ENCODE data around the gene MARCKSL1. TPM values are rescaled to one million over a fixed set of nuclear protein-coding genes. Genes with fewer than 3 reads are reported as not detected.

Gene MARCKSL1
- total and polyA plus RNA-seq, 2 experiments from 2014 or later, result 263 to 587 TPM

DNA sequence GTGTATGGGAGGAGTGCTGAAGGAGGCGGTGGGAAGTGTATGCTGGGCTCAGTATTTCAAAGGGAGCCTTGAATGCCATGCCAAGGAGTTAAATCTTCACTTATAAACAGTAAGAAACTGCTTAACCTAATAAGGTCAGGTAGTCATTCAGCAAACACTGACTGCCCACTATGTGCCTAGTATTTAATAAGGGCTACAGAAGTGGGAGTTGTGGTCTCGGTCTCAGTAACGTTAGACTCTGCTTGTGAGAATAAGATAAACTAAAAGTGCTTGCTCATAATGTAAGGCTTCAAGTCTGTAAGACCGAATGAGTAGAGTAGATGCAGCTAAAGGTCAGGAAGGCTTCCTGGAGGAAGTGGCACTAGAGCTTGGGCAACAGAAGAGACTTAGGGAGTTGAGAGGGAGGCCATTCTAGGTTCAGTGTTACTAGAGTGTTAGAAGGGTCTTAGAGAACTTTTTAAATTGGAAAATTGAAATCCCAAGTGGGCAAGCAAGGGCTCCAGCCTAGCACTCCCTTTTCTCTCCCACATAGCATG lies 6.0 kb downstream of the MARCKSL1 start:
- TF ChIP-seq, protein P1, sequence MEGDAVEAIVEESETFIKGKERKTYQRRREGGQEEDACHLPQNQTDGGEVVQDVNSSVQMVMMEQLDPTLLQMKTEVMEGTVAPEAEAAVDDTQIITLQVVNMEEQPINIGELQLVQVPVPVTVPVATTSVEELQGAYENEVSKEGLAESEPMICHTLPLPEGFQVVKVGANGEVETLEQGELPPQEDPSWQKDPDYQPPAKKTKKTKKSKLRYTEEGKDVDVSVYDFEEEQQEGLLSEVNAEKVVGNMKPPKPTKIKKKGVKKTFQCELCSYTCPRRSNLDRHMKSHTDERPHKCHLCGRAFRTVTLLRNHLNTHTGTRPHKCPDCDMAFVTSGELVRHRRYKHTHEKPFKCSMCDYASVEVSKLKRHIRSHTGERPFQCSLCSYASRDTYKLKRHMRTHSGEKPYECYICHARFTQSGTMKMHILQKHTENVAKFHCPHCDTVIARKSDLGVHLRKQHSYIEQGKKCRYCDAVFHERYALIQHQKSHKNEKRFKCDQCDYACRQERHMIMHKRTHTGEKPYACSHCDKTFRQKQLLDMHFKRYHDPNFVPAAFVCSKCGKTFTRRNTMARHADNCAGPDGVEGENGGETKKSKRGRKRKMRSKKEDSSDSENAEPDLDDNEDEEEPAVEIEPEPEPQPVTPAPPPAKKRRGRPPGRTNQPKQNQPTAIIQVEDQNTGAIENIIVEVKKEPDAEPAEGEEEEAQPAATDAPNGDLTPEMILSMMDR (IDR thresholded peaks at IDR 0.05; ENCODE audit: low read depth, low read length), result no peak
- Histone ChIP-seq H3K36me3 (peaks cover 43% of the 10 kb centered on the region), H3K4me3 (no peak overlapping the region), H3K4me1 (ENCODE audit: low read depth) (peaks cover 7% of the 10 kb centered on the region), H3K27me3 (no peaks in the 10 kb centered on the region), H3K9me3 (ENCODE audit: low read depth) (no peaks in the 10 kb centered on the region), H3K27ac (no peak overlapping the region)
- no peak for DNase-seq (ENCODE audit: low read depth in 1 of 2, low spot score in 1 of 2)

DNA sequence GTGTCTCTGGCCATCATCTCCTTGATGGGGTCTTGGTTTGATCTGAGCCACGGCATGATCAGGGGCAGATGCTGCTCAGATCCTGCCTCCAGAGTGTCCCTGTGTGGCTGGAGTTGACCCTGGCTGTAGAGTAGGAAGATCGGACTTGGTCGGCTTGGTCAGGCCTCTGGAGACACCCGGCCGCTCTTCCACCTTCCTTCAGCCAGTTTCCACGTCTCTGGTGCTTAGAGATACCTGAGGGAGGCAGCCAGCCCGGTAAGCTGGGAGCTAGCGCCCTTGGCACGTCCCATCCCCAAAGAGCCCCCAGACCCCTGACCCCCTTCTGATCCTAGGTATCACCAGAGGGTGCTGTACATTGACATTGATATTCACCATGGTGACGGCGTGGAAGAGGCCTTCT lies 8.8 kb downstream of the MARCKSL1 start:
- peaks cover 34% of the 10 kb centered on the region for H3K36me3 ChIP-seq

DNA sequence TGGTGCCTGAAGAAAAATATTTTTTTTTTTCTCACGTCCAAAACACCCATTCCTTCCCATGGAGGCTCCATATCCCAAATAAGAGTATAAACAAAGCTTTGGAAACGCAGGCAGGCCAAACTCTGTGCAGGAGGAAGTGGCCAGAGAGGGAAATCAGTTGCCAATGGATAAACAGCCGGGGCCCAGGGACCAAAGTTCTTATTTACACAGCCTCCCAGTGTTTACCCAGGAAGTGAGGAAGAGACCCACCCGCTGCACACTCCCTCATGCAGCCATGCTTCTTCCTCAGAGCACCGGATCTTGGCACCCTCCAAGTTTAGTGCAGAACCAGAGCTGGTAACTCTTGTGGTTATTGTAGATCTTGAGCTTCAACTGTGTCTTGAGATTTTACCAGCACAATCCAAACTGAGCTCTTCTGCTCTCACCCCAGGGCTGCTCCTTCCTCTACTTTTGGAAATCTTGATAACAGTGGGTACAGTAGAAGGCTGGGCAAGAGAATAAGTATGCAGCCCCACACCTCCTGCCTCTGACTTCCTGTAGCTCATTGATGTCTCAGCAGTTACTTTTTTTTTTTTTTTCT lies 14.2 kb downstream of the MARCKSL1 start:
- no peaks in the 10 kb centered on the region for H3K27me3 ChIP-seq
- no peaks in the 10 kb centered on the region for H3K9me3 ChIP-seq (ENCODE audit: low read depth)
- TF ChIP-seq, protein P1 (IDR thresholded peaks at IDR 0.05; ENCODE audit: low read depth, low read length), result no peak
- DNase-seq (ENCODE audit: low read depth in 1 of 2, low spot score in 1 of 2), result no peak
- H3K36me3 ChIP-seq, result peaks cover 23% of the 10 kb centered on the region
- no peak overlapping the region for H3K4me3 ChIP-seq
- H3K4me1 ChIP-seq (ENCODE audit: low read depth), result no peaks in the 10 kb centered on the region
- no peak overlapping the region for H3K27ac ChIP-seq

More for the DNA sequence above, 8.8 kb downstream of the MARCKSL1 start:
- no peak overlapping the region for H3K4me3 ChIP-seq
- H3K27me3 ChIP-seq, result no peaks in the 10 kb centered on the region
- TF ChIP-seq, protein P1 (IDR thresholded peaks at IDR 0.05; ENCODE audit: low read depth, low read length), result no peak
- no peaks in the 10 kb centered on the region for H3K9me3 ChIP-seq (ENCODE audit: low read depth)
- DNase-seq (ENCODE audit: low read depth in 1 of 2, low spot score in 1 of 2), result no peak
- no peaks in the 10 kb centered on the region for H3K4me1 ChIP-seq (ENCODE audit: low read depth)
- no peak overlapping the region for H3K27ac ChIP-seq

DNA sequence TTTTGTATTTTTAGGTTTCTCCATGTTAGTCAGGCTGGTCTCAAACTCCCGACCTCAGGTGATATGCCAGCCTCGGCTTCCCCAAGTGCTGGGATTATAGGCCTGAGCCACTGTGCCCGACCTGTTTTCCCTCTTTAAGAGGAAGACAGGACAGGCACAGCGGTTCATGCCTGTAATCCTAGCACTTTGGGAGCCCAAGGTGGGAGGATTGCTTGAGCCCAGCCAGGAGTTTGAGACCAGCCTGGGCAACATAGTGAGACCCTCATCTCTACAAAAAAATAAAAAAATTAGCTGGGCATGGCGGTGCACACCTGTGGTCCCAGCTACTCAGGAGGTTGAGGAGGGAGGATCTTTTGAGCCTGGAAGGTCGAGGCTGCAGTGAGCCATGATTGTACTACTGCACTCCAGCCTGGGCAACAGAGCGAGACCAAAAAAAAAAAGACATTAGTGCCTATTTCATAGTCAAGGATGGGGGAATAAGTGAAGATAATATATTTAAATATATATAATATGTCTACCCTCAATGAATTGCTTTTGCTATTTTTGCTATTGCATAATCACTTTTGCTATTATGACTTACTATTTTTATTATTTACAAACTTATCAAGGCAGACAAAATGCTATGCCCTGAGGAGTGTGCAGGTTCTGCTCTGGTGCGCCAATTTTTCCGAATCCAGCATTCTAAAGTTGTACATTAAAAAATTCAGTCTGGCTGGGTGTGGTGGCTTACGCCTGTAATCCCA lies 17.7 kb downstream of the MARCKSL1 start:
- Histone ChIP-seq H3K9me3 (ENCODE audit: low read depth) (no peaks in the 10 kb centered on the region), H3K4me3 (no peak overlapping the region), H3K27ac (no peak overlapping the region), H3K4me1 (ENCODE audit: low read depth) (no peaks in the 10 kb centered on the region), H3K36me3 (peaks cover 22% of the 10 kb centered on the region), H3K27me3 (no peaks in the 10 kb centered on the region)
- DNase-seq (ENCODE audit: low read depth in 1 of 2, low spot score in 1 of 2), result no peak
- TF ChIP-seq, protein P1 (IDR thresholded peaks at IDR 0.05; ENCODE audit: low read depth, low read length), result no peak

DNA sequence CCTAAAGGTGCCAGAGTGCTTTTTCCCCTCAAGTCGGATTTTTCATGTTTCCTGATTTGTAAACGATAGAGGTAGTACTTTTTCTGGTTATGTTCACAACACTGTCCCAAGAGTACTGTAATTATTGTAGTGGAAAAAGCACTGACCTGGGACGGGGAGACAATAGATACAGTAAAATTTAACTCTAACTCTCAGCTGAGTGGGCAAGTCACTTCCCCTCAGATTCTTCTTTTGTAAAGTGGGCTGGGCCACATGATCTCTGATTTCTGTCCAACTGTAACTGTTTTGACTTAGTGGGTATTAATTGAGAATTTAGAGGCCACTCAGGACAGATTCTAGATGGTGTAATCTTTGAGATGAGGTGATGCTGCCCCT lies 19.1 kb downstream of the MARCKSL1 start:
- Histone ChIP-seq H3K27ac (no peak overlapping the region), H3K27me3 (no peaks in the 10 kb centered on the region), H3K36me3 (peaks cover 22% of the 10 kb centered on the region), H3K9me3 (ENCODE audit: low read depth) (no peaks in the 10 kb centered on the region), H3K4me3 (no peak overlapping the region), H3K4me1 (ENCODE audit: low read depth) (no peaks in the 10 kb centered on the region)
- TF ChIP-seq, protein P1 (IDR thresholded peaks at IDR 0.05; ENCODE audit: low read depth, low read length), result no peak
- no peak for DNase-seq (ENCODE audit: low read depth in 1 of 2, low spot score in 1 of 2)
